Suppressor macrophage treated with lipopolysaccharide for 4 hours (primary cell): ENCODE data around the gene NRP1.
A peak's percentile ranks its signal among the peaks of the same experiment; 100 is the strongest.

Experiments
- DNase-seq: peaks from one replicate; pipeline ENCODE4 v3.0.0-alpha.2; 2020

Gene NRP1

DNA sequence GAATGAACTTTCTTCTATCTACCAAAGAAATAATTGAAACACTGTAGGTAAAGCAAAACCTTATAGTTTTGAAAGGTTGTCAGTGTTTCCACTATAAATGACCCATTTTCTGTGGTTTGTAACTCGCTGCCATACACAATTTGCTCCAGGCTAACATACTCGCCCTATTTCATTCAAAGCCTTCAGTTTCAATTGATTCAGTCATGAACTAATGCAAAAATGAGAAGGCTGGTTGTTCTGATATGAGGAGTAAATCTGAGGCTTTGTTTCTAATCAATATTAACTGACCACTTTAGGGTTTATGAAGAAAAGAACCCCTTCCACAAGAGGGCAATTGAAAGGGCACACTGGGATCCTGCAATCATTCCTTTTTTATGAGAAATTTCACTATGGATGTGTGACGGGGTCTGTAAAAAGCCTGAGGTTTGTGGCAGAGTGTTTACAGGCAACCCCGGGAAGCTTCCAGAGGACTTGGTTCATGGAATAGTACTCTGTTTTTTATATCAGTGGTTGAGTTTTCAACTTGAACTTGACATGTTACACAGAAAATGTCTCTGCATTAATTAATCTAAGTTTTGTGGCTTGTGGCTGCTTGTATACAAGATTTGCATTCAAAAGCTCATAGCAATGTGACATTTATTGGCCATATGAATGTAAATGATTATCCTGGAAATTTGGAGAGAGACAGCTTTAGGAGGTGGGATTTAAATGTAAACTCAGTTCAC, 133.2 kb downstream of the NRP1 start:
- no peak for DNase-seq

DNA sequence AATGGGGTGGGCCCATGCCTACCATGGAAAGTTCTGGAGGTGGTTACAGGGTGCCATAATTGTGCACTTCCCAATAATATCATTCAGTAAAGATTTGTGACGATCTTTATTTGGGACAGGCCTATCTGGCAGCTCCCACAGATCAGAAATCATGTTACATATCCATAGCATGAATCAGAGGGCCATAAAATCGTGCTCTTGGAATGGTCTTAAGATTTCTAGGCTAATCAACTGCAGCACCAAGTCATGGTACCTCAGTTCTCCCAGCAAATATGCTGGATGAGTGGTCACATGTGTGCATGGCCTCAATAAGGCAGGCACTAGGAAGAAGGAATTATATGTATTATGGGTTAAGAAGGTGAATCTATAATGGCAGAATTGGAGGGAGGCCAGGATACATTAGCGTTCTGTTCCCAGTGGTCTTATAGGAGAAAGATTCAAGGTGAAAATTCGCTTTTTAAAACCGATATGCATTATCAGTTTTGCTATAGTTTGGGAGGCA, 134.7 kb downstream of the NRP1 start:
- no peak for DNase-seq

DNA sequence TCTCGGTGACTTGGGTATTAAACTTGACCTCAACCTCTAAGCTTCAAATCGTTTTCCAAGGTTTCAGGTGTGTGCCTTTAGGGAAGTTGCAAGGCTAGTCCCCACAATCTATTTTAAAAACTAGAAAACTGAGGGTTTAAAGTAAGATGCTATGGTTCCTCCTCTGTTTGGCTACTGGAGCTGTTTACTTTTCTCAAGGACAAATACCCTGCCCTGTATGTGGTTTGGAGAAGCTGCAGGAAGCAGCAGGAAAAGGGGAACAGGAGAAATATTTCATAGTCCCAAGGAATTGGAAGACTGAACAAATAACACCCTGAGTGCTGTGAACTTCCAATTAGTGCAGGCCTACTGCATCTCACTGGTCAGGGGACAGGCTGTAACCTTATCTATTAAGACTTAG, 135.9 kb downstream of the NRP1 start:
- no peak for DNase-seq

DNA sequence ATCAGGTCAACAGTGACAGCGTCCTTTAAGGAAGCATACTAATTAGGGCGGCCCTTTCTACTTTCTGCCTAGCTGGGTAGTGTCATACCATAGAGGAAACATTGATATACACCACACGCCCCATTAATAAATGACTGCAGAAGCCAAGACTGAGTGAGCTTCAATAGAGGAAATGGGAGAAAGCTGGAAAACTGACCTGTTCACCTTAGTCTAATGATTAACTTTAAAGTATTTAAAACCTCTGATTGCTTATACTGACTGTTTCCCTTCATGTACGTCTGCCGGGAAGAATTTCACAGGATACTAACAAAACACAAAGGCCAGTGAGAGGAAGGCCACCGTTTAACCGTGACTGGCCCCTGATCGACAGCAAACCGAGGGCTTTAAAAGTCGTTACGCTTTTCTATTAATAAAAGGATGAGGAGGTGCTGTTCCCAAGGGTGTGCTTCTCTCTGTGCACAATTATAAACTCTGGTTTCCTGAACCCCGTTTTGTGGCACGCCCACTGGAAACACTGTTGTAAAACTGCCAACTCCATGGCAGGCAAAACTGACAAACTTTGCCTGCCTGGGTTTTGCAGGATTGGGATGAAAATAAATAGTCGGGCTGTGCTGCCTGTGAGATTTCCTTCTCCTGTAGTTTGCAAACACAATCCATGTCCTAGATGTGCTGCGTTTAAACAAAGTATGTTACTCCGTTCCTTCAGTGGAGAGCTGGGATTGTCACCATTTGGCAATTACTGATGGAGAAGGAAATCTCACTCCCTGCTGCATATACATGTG, 137.6 kb downstream of the NRP1 start:
- no peak for DNase-seq

DNA sequence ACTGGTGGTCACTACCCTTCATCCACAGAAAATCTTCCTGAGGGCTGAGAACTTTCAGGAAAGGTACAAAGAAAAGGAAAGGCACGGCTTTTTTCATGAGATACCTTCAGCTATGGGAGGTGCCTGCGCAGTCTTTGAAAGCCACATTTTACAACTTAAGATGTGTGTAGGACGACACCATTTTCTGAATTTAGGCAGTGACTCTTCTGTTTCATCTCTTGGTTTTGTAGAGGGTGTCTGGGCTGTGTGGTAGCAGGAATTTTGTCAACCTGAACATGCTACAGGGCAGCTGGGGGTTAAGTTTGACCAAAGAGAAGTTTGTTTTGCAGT, 138.1 kb downstream of the NRP1 start:
- no peak for DNase-seq

DNA sequence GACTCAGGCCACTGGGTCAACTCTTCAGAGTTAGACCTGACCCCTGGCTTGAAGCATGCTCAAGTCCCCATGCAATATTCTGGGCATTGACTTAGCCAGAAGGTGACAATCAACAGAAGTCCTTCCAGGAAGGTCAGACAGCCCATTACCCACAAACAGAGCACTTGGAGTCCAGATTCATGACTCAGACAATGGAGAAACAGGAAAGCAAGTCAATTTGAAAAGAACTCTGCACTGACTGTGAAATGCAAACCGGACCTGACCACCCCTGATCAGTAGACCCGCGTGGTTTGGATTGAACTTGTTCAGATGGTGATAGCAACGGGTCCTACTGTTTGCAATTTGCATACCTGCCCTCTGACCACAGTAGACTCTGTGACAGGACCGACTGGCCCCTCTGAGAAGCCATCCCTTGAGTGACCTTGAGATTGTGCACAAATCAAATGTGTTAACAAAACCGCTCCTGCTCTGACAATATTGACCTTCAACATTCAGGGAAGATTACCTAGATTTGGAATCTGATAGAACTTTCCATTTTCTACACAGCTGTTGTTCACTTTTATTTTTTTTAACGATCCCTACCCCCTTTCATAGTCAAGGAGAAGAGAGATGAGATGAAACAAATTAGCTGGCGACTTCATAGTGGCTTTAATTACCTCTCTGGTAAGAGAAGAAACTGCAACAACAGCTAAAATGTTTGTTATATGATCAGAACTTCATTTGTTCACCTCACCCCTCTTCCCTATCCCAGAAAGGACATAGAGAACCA, 138.7 kb downstream of the NRP1 start:
- DNase-seq = no peak

DNA sequence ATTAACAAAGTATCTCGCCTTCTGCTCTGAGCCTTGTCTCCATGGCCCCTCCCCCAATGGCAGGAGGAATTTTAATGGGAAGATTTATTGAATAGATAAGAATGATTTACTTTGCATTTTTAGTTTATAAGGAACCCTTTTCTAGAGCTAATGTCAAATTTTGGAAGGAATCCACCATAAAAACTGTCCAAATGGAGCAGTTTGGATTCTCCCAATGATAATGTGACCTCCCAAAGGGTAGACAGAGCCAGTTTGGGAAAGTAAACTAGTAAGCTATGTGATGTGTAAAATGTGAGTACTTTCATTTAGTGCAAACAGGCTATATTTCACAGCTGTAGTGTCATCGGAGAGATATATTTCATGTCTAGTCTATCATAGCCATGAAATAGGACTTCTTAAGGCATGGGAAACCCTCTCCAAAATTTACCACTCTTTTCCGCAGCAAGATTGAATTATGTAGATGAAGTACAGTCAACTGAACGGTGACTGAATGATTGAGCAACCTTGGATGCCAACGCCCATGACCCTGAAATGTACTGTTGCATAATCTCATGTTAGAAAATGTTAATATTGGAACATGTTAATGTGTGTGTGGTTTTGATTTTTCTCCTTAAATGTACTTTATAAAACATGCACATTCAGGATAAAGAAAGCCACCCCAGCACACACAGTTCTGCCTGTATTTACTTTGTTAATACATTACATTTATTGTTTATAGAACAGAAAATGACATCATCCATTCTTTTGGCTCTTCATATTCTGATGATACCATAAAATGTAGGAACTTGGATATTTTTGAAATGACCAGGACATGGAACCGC, 140.6 kb downstream of the NRP1 start:
- DNase-seq = peak; percentile 60

DNA sequence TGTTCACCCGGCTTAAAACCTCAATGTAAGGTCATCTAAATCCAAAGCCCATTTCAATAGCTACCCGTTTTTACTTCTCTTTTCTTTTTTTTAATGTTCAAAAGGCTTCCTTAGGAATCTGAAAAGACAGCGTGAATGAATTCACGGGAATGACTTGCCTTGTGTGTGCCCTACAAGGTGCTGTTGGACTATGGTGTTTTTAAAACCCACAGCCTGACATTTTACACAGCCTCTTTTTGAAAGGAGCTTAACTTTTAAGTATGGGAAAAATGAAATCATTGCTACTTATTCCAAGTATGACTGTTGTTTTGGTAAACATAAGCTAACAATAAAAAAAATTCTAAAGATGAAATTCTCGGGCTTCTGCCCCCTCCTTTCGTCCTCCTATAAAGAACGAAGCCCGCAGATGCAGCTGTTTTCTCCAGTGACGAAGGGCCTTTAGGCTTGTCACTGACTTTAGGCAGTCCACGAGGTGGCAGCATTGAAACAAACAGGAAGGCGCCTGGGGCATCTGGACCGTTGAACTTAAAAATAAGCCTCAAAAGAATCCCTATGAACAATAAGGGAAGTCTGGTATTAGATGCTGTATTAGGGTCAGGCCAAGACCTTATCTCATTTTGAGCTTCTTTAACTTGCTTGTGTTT, 141.3 kb downstream of the NRP1 start:
- DNase-seq = peak; percentile 69

DNA sequence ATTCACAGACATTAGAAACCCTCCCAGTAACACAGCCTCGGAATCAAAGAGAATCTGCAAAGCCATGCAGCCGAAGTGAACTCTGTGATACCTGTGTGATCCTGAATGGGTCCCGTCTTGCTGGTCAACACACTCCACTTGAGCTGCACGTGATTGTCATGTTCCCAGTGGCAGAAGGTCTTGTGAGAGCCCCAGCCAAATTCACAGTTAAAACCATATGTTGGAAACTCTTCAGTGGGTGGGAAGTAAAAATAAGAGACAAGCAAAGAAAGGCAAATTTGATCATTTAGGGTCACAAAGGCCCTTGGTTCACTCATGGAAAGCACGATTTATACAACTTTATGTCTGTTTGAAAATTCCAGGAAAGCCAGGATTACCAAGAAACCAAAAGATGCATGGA, 142.3 kb downstream of the NRP1 start:
- DNase-seq = no peak

DNA sequence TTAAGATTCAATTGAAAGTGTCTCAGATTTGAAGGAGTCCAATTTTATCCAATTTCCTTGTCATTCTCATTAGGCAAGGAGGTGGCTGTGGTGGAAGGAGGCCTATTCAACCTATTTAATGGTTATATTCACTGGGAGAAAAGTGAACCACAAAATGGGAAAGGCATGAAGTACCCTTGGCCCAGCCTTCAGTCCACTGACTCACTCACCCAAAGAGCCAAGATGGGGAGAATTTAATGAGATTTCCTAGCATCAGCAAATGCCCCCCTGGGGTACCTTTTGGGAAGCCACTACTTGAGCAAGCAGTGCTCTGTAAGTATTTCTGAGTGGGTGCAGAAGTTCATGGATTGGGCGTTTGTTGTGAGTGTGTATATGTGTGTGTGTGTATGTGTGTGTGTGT, 144.1 kb downstream of the NRP1 start:
- DNase-seq = no peak

DNA sequence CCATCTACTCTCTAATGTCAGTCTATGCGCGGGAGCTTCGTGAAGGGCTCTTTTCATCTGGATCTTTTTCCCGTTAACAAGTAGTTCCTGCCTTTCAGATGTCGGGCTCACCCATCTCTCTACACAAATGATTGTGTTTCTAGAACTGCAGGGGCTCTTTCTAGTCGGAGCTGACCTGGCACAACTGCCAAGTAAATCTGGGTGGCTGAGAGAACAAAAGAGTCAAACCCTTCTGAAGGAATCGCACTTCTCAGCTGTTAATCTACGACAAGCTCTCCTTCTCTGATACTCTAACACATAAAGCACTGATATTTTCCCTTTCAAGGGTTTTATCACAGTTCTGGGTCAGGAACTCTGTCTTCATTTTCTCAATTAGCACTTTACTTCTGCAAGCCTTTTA, 144.7 kb downstream of the NRP1 start:
- no peak for DNase-seq

DNA sequence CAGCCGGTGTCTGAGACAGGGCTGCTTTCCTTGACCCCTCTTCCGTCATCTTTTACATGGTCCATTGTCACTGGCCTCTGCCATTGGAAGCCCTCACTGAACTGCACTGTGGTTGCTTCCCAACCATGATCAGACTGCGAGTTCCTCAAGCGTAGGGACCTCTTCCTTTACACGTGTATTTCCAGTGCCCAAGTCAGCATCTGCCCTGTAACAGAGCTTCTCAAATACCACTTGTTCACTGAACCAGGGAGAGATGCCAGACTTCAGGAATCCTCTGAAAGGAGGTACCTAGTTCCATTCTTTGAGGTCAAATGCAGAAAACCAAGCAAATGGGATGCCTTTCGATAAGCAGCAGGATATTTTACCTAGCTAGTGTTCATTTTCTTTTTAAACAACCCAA, 145.1 kb downstream of the NRP1 start:
- DNase-seq = no peak

DNA sequence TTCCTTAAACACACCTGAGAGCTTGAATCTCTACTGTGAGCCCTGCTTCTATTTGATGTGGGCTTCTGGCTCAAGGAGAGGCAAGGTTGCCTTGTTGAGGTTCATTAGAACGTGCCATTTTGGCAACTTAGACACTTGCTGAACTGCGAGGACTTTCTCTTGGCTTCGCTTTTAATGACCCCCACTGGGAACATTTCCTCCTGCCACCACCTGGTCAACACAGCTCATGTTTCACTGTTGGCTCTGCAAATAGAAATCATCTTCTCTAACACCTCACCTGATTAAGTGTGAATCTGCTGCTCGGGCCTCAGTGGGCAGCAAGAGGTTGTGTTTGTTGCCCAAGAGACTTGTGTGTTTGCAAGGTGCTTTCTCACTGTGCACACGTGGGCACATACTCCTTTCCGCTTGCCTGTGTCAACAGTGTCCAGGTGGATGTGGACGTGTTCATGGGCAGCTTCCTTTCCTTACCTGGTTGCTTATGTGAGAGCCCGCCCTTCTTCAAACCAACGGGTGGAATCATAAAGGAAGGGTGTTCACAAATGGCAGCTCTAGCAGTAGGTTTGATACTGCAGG, 147.0 kb downstream of the NRP1 start:
- no peak for DNase-seq

DNA sequence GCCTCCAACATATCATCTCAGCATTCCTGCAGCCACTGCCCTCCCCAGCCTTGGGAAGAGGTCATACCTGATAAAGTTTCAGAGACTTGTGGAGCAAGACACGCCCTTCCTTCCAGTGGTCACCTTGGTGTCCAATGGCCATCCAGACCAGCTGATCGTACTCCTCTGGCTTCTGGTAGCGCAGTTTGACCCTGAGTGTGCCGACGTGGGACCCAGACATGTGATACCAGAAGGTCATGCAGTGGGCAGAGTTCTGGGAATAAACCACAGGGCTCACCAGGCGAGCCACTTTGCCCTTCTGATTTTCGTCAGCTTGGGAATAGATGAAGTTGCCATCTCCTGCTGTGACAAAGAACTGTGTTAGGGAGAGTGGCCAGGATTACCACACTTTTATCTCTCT, 148.3 kb downstream of the NRP1 start:
- DNase-seq = no peak

DNA sequence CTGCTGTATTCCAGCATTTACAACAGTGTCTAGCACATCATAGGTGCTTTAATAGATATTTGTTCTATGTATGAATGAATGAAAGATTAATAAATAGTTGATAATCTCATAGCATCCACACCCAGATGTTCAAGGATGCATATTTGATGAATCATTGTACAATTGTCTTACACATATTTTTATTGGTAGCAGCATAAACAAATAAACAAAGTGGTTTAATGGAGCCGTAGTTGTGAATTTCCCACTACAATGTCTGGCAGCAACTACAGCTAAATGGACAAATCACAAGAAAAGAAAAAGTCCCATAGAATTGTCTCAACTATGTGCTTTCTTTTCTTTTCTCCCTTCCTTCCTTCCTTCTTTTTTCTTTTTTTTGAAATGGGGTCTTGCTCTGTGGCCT, 150.8 kb downstream of the NRP1 start:
- no peak for DNase-seq

DNA sequence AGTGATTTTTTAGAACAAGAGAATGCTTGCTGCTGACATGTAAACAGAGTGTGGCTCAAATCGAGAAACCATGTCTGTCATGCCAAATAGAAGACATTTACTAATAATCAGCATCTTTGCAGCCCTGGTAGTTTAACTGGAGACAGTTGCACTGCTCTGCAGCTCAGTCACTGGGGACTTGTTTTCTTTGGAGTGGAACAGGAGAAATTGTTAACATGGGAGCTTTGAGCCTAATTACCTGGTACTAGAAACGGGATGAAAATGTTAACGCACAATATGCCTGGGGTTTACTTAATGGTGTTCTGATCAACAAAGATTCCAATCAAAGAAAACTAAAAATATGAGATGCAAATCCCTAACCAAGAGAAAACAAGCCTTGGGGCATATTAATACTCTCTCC, 153.5 kb downstream of the NRP1 start:
- DNase-seq = no peak

DNA sequence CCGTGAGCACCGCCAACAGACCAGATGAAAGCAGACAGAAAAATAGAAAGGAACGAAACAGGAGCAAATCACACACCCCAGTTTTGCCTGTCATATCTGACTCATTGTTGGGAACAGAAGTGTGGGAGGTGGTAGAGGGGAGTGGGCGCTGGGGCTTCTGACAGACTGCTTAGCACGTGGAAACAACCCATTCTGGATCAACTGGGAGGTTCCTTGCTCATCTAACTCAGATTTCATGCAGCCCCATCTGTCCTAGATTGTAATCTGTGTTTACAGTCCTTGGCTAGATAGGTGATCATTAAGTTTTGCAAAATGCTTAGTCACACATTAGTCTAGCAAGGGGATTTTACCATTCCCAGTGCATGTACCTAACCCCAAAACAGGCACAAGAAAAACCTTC, 154.1 kb downstream of the NRP1 start:
- DNase-seq = no peak

DNA sequence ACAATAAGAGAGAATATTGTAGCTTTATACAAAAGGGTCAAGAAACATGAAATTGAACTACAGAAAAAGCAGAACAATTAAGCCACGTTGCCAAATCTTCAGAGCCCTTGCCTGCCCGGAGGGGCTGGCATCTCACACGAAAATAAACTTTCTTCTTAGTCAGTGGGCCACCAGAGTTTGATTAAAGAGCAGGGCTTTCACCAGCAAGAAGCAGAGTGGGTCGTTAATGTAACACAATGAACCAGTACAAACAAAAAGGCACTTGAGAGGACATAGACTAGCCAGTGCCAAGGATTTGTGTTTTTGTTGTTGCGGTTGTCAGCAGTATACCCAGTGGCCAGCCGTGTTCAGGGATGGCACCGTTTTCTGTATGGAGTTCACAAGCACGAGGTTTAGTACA, 155.4 kb downstream of the NRP1 start:
- DNase-seq = no peak

DNA sequence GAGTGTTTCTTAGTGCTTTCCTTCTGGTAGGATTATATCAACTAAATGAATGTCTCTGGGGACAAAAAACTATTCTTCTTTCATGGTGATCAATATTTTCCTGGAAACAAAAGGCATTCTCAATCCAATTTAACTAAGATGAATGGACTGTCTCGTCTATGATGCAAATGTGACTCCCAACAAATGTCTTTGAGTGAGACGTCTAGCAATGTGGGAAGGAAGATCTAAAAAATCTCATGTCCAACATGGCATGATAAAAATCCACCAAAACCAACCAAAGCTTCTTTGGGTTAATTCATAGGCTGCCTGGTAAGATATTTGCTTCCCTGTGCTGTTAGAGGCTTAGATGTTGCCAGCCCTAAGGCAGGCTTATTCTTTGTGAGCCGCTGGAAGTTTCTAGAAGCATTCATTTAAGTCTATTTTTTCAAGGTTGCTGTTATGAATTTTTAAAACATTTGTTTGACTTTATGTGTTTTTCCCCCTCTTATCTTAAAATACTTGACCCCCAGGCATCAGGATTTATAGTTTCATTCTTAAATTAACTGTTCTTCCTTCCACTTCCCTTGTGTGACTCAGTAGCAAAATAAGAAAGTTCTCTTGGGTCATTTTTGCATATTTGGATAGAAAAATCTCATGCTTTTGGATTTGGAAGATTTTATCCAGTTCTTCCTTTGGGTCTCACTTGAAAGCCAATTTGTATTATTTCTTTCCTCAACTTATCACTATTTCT, 156.3 kb downstream of the NRP1 start:
- no peak for DNase-seq

DNA sequence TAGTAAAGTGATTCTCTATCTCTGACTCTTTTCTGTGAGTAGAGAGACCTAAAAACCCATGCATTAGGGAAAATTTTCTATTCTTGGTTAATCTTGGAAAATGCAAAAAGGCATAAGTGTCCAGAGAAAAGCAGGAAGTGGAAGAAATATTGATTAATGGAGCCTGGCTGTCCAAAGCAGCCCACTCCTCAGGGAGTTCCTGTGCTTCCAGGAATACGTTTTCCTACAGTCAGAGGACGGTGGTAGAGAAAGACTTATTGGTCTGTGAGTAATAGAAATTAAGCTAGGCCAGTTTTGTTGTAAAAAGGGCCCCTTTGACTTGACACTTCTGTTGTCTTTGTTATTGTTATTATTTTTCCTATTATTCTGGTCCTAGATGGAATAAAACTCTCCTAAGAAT, 157.8 kb downstream of the NRP1 start:
- no peak for DNase-seq

DNA sequence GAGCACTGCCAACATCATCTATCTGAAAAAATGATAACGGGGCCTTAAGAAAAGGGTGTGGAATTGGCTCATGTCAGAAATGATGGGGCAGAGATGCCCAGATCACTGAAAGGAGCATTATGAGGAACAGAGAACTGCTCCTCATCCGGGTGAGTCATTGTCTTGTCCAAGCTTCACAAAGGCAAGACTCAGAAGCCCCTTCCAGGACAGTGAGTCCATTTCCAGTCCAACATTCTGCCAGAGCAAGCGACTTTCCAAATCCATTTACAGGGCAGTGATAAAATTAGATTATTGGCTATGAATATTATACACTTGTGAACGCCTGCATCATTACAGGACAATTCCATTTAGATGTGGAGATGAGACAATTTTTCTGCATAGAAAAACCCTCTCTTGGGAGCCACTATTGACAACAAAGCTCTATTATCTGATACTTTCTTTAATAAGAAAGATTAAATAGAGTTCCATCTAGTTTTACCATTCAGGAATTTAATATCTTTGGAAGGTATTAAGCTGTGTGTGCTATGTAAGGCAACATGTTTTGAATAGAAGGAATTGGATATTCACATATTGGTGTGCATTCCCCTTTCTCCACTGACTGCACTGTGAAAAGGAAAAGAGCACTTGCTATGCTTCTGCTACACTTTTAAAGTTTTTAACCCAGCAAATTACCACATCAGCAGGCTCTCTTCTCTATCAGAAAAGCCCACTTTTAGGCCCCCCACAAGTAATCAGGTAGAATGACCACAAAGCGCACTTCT, 159.6 kb downstream of the NRP1 start:
- peak; percentile 35 for DNase-seq
